ENCODE measurements around the gene SAP25.

The SAP25 gene

GRCh38 chr7:100573691-100574361 lies at the start of gene SAP25:
Gene SAP25 (minus strand): TSS chr7:100573900. CDS start chr7:100573742, 158 bp downstream.
- DNase-seq: no peak

DNA sequence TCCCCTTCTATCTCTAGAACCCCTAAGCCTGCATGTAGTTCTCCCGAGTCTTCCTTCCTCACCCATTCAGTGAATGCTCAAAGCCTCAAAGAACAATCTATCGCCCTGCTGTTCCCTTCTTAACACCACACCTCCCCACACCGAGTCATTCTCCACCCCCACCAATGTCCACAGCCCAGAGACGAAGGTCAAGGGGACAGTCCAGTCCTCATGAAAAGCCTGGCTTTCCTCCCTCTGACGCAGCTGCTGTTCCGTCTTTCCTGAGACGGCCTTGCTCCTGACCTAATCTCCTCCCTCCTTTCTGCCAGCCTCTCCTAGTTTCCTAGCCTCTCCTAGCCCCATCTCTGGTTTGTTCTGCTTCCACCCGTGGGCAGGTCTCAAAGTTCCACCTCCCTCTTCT lies 47.9 kb upstream of the SAP25 start:
- no peak for DNase-seq

GRCh38 chr7:100620804-100621203 lies 47.1 kb upstream of the SAP25 start:
- DNase-seq: no peak

GRCh38 chr7:100620239-100620638 lies 46.5 kb upstream of the SAP25 start:
- DNase-seq: no peak

GRCh38 chr7:100614308-100614861 lies 40.7 kb upstream of the SAP25 start:
- no peak for DNase-seq

DNA sequence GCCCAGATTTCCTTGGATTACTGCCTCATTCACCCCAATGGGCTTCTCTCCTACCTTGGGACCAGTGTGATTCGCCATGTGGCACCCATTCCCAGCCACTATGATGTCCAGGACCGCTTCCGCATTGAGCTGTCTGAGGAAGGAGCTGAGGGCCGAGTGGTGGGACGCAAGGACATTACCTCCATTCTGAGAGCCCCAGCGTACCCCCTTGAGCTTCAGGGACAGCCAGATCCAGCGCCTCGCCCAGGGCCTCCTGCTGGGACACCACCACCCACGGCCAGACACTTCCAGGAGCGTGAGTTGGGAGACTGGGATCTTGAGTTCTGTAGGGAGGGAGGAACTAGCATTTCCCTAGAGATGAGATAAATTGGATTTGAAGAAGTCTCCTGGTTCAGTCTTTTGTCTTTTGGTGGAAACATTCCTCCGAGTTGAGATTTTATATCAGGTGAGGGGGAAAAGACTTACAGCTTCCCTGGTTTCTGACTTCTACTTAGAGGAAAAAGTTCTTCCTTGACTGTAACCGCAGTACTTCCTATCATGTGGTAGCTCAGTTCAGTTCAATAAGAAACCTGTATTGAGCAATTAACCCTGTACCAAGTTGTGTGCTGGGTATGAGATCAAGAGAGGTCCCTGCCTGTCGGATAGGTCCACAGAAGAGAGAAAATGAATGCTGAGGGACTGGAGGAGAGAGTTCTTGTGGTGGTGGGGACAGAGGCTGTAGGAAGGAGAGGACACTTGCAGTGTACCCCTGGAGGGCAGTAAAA lies 39.9 kb upstream of the SAP25 start:
- no peak for DNase-seq

- no peak for DNase-seq
These were observed 39.2 kb upstream of the SAP25 start for GRCh38 chr7:100612730-100613390.

- DNase-seq: peak; percentile 97 to 98
These were observed 38.5 kb upstream of the SAP25 start, which contains the start of gene MOSPD3 for GRCh38 chr7:100611983-100612729. Gene MOSPD3 (plus strand): TSS chr7:100612540. CDS start chr7:100612792, 252 bp downstream.

- no peak for DNase-seq
These were observed 36.3 kb upstream of the SAP25 start for GRCh38 chr7:100609958-100610357.

- no peak for DNase-seq
These were observed 33.4 kb upstream of the SAP25 start for GRCh38 chr7:100607111-100607510.

GRCh38 chr7:100606313-100606712 lies 32.6 kb upstream of the SAP25 start:
- no peak for DNase-seq

- DNase-seq: peak in 1 of 2 donors; percentile 13
These were observed 31.5 kb upstream of the SAP25 start for GRCh38 chr7:100604976-100605911.

DNA sequence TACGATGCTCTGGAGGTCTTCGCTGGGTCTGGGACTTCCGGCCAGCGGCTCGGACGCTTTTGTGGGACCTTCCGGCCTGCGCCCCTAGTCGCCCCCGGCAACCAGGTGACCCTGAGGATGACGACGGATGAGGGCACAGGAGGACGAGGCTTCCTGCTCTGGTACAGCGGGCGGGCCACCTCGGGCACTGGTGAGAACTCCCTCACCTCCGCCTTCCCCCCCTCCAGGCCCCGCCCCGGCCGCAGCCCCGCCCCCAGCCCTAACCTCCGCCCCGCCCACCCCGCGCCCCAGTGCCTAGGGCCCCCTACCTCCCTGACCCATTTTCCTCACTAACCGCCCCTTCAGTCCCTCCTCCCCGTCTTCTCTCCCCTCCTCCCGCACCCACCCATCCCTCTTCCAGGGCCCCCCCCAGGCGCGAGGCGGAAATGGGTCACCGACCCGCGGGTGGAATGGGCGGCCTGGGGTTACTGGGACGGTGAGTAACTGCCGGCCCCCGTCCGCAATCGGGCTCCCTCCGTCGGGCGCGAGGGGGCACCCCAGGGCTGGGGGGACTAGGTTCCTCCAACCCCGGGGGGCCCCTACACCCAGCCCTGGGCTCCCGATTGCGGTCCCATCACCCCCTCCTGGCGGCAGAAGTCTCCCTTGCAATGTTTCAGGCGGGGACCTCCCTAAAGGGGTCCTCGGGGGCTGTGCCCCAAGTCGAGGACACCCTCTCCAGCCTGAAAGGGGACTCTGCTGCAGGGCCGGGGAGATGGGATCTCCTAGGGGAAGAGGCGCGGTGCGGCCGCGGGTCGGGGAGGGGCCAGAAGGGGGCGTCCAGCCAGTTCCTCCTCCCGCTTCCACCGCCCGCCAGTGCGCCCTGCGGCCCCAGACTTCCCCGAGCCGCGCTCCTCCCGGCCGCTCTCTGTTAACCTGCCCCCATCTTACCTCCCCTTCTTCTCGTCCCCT lies 30.6 kb upstream of the SAP25 start:
- DNase-seq: peak; percentile 56 to 71

DNA sequence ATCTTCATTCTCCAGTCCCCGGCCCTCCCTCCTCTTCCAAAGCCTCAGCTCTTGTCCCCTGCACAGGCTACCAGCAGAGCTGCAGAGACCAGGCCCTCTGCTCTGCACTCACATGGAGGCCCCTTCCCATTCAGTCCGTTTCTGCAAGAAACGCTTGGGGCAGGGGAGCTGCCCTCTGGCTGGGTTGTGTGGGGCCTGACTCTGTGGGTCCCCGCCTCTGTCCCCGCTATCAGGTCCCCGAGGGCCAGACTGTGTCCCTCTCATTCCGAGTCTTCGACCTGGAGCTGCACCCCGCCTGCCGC lies 30.0 kb upstream of the SAP25 start:
- DNase-seq: no peak

DNA sequence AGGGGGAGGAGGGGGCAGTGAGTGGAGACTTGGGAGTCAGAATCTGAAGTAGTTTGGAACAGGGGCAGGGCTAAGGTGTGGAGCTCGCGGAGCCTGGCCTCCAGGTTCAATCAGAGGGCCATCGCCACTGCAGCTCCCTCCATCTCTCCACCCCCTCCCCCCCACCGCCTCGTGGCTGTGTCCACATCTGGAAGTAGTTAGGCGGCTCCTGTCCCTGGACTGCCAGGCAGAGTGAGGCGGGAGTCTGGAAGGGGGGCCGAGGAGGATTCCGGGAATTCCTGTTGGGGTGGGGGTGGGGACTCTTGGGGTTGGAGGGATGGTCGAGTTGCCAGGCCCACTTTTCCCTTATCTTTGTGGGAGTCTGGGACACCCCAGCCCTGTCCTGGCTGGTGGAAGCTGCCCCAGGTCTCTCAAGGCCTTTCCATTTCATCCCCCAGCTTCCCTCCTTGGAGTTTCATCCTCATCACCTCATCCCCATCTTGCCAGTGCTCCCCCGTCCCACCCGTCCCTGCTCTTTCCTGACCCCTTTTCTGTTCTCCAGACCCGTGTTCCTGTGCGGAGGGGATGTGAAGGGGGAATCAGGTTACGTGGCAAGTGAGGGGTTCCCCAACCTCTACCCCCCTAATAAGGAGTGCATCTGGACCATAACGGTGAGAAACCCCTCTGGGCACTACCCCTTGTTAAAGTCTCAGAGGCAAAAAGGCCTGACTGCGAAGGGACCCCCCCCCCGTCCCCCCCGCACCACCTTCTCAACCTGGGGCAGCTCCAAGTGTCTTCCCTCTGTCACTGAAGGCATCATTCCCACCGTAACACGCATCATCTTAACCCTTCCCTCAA lies 29.4 kb upstream of the SAP25 start:
- no peak for DNase-seq

- no peak for DNase-seq
These were observed 27.0 kb upstream of the SAP25 start for GRCh38 chr7:100600730-100601038.

GRCh38 chr7:100599911-100600729 lies 26.4 kb upstream of the SAP25 start:
- no peak for DNase-seq

GRCh38 chr7:100598425-100598824 lies 24.7 kb upstream of the SAP25 start:
- DNase-seq: no peak

DNA sequence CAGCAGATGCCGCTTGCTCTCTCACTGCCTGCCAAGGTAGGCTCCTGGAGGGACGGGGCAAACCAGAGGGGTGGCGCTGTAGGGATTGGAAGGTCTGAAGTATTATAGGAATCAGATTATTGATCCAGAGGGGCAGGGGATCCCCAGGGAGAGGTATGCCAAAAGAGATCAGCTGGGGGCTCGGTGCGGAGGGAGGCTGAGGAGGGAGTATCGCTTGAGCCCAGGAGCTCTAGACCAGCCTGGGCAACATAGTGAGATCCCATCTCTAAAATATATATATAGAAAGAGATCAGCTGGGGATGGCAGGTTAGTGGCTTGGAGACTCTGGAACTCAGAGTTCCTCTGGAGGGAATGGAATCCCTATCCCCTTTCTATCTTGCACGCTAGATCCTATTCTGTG lies 21.5 kb upstream of the SAP25 start:
- DNase-seq: no peak
